NCI-H2196 (cell line): Measurements from ENCODE around the gene FXYD2.
A peak's percentile ranks its signal among the peaks of the same experiment; 100 is the strongest.
"Not testable (repeated sequence)": the region's sequence is repeated elsewhere in the genome, so short reads cannot be mapped to it uniquely, and the experiment has no call there.

ENCODE experiments used
- DNase-seq: peaks from one replicate; lab custom pipeline; 2025; ENCODE audit not compliant: unreplicated experiment; lab: John Stamatoyannopoulos, UW

FXYD2 gene

DNA sequence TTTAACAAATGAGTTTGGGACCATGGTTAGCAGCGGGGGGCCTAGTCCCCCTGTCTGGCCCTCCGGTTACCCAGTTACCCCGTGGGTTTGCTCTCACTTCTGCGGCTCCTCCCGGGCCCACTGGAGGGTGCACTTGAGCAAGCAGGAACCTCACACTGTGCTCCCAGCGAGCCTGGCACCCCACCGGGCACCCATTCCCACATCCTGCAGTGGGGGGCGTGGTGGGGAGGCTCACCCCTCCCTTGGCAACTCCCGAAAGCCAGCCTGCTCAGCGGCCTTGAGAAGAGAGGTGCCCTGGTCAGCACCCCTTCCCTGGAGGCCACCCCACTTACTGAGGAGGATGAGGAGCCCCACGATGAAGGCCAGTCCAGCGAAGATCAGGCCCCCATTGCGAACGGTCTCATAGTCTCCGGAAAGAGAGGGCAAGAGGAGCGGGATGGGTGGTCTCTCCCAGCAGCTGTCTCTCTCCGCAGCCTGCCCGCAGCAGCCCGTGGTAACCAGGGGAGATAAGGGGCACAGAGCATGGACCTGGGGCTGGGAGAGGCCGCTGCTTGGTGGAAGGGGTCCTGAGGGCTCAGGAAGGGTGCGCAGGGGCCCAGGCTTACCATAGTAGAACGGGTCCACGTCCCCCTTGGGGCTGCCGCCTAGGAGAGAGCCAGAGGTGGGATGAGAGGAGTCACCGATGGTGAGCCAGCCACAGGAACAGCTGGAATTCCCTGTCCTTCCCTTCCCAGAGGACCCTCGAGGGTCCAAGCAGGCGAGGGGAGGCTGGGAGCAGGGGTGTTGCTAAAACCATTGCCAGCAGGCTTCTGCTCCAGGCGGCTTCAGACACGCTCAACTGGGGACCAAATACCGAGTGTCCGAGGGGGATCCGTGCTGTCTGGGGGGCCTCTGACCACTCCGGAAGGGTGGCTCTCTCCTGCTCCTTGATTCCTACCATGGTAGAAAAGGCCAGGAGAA lies 2.2 kb downstream of the FXYD2 start:
- DNase-seq = peak; percentile 55

DNA sequence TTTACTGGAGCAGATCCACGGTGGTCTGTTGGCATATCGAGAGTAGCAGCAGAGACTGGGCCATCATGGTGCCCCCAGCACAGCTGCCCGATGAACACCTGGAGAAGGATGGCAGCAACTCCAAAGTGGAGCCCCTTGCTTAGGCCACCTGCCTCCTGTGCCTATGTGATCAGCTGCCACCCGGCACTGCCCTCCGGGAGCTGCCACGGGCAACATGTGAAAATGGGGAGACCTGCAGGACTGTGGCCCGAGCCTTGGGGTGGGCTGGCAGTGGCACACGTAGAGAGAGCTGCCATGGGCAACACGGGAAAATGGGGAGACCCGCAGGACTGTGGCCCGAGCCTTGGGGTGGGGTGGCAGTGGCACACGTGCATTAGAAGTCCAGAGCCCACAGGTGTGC lies 3.1 kb downstream of the FXYD2 start:
- DNase-seq = no peak

- DNase-seq = no peak
These were observed 4.0 kb downstream of the FXYD2 start for GRCh38 chr11:117820516-117820915.

DNA sequence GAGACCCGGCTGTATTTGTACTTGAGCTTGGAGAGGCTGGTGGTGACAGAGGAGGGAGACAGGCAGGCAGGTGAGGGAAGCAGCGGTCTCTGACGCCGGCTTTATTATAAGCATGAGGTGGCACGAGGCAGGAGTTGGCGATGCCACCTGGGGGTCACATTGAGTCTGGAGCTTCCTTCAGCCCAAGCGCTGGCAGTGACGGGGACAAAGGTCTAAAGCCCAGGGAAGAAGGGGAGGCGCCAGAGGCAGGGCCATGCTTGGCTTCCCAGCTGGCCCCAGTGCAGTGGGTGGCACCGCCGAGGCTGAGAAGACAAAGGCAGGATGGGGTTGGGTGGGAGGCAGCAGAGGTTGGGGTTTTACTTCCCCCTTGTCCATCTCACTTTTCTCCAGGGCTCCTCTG lies 4.5 kb downstream of the FXYD2 start:
- DNase-seq = peak; percentile 58

GRCh38 chr11:117819096-117820040 lies 5.2 kb downstream of the FXYD2 start:
- peak; percentile 86 for DNase-seq

- peak; percentile 22 for DNase-seq
These were observed 6.3 kb downstream of the FXYD2 start for GRCh38 chr11:117818041-117818873.

DNA sequence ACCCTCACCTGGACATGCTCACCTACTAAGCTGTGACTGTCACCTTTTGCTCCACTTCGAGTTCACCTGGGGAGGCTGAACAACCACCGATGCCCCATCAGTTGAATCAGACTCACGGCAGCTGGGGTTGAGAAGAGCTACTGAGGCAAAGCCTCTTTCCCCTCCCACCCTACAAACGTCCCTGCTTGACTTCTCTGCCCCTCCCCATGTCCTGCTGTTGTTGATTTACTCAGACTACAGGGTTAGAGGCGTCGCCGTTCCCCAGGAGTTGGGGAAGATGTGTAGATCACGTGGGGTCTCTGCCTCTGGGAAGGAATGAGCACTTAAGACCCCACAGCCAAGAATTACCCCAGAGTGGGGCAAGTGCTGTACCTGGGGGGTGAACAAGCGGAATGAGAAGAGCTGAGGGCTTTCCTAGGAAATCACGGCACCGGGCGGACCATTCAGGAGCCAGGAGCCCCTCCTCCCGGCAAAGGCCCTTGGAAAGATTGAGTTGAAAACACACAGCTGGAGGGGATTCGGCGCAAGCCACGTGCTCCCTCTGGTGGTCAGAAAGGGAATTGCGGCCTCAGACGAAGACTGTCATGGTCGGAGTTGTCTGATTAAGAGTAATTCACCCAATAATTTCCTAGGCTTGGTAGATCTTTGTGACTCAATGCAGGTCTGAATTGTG lies 7.0 kb downstream of the FXYD2 start:
- DNase-seq = peak; percentile 84

DNA sequence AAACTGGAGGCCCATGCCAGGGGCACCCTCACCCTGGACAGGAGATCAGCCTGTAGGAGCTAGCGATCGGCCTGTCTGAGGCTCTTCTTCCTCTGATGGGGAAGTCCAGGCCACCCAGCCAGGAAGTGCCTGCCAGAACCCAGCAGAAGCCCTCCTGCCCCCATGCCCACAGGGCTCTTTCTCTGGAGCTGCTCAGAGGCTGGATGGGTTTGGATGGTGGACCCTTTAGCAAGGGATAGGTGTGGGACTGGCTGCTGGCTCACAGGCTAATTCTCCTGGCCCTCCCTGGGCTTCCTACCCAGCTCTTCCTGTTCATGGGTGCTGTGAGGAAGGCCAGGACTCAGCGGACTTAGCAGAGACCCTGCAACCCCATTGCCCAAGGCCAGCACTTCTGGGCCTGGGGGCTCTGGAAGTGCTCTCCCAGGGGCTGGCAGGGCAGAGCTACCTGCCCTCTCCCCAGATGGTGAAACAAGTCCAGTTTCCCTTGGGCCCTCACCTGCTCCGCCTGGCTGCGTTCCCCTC lies 7.6 kb downstream of the FXYD2 start:
- no peak for DNase-seq

DNA sequence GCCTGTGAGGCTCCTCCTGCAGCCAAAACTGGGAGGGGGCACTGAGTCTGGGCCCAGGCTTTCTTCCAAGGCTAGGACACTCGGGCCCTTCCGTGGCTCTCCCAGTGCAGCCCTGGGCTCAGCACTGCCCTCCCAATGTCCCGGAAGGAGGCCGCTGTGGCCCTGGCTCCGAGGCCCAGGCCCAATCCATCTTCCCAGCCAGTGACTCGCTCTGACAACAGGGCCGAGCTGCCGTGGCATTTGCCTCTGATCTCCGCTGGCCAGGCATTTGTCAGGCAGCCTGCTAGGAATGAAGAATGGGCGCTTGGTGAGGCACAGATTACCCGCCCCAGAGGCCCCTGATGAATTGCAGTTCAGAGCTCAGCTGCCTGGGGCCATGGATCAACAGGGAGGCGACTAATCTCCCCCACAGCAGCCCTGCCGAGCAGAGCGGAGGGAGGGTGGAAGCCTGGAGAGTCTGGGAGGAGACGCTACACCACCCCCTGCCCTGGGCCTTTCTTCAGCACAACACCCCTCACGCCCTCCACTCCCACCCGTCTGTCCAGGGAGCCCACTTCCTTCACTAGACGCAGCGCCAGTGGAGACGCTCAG lies 8.3 kb downstream of the FXYD2 start:
- DNase-seq = no peak

DNA sequence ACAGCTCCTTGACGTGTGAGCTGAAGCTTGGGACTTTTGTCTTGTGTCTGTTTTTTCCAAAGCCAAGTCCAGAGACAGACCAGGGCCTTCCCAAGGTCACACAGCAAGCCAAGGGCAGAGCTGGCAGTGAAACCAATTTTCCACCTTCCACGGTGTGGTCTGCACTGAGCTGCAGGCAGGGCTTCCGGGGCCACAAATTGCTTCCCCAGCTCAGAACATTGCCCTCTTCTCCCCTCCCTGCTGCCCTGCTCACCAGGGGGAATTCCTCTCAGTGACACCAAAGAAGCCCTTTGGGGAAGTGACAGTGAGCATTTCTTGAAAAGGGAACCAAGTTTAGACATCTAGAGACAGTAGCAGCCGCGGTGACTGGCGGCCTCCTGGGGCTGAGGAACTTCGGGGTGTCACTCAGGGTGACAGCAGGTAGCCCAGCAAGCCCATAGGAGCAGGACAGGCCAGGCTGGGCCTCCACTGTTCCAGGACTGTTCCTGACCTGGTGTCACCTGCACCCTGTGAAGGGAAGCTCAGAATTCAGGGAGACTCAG lies 9.2 kb downstream of the FXYD2 start:
- no peak for DNase-seq

DNA sequence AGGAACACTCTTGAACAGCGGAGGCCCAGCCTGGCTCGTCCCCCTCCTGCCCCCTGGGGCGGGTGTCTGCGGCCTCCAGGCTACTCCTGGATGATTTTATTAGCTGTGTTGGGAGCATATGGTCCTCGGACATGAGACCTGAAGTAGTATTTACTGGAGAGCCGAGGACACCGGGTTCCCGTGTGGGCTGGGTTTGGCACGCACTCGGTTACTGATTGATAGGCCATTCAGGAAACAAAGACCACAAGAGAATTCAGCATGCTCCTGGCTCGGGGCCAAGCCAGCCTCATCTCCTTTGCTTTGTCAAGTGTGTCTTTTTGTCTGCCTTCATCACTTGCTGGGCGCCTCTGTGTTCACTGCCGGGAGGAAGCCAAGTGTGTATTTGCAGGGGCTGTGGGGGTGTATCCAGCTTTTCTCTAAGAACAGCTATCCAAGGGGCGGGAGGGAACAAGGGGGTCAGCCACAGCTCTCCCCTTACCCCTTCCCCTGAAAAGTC lies 9.7 kb downstream of the FXYD2 start:
- peak; percentile 87 for DNase-seq

GRCh38 chr11:117814204-117814765 lies 10.3 kb downstream of the FXYD2 start:
- no peak for DNase-seq

- not testable (repeated sequence) for DNase-seq
These were observed 14.5 kb downstream of the FXYD2 start for GRCh38 chr11:117810056-117810451.

DNA sequence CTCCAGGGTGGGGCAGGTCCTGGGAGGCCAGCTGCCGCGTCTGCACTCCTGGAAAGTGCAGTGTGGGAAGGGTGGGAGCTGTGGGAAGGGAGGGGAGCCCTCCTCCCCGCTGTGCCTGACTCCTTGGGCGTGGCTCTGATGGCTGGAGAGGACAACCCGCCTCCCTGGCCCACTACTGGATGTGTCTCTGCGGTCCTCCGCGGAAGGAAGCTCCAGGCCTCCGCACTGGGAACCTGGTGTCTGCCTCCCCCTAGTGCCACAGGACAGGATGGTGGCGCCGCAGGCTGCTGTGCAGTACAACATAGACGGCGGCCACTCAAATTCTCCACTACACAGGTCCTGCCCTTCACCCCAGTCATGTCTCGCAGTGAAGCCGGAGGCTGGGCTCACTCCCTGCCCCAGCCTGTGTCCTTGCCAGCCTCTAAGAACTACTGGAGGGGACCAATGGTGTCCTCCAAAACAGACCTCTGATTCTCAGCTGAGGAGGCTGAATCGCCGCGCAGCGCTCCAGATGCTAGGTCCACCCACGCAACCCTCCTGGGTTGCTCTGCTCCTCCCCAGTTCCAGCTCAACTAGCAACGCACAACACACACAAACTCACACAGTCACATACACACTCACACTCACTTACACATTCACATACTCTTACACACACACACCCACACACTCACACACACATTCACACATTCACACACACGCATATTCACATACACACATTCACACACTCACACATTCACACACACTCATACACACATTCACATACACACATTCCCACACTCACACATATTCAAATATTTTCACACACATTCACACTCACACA lies 15.1 kb downstream of the FXYD2 start:
- peak; percentile 69 for DNase-seq

- no peak for DNase-seq
These were observed 15.8 kb downstream of the FXYD2 start for GRCh38 chr11:117808784-117809183.

GRCh38 chr11:117807482-117808327 lies 16.8 kb downstream of the FXYD2 start:
- DNase-seq = peak; percentile 73

DNA sequence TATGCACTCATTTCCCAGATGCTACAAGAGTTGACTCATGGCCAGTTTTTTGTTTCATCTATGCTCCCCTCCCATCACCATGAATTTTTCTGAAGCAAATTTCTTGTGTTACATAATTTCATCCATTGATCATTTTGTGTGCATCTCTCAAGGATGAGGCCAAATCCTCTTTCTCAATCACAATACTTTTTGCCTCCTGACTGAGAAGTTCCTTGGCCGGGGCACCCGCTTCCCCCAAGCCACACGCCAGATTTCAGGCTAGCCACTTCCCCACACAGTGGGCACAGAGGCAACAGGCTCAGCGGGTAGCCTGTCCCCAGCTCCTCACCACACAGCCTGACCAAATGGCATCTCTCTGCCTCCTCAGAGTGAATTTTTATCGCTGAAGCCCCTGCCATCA lies 17.7 kb downstream of the FXYD2 start:
- no peak for DNase-seq
